SK-N-SH (cell line): ENCODE results near the gene SHROOM3.

Source experiments
- CTCF ChIP-seq: fragments of 200-600 bp; sonication (generic); IDR thresholded peaks from 2 replicates; pipeline ENCODE4 v1.6.1; 2017; ENCODE audit warnings: antibody characterized with exemption, mild to moderate bottlenecking, moderate library complexity
- EP300 ChIP-seq, 2 experiments: IDR thresholded peaks; 2 replicates each; pipeline versions ENCODE4 v1.4.0 to v1.6.1; 2012; ENCODE audit warnings: borderline replicate concordance in 1 of 2, low read depth in 1 of 2, low read length in 1 of 2
- FOSL2 ChIP-seq: IDR thresholded peaks from 2 replicates; pipeline ENCODE4 v1.4.0; 2012; ENCODE audit warnings: low read depth, mild to moderate bottlenecking, moderate library complexity, borderline replicate concordance
- JUND ChIP-seq: IDR thresholded peaks from 2 replicates; pipeline ENCODE4 v1.4.0; 2012
- MAX ChIP-seq: IDR thresholded peaks from 2 replicates; pipeline ENCODE4 v1.4.0; 2012; ENCODE audit warnings: low read depth
- POLR2AphosphoS5 ChIP-seq: IDR thresholded peaks from 2 replicates; pipeline ENCODE4 v1.6.1; 2012; ENCODE audit warnings: low read depth, low read length
- RAD21 ChIP-seq: IDR thresholded peaks from 2 replicates; pipeline ENCODE4 v1.6.1; 2012; ENCODE audit warnings: mild to moderate bottlenecking, low read length
- RCOR1 ChIP-seq: fragments of 150-350 bp; IDR thresholded peaks from 2 replicates; pipeline ENCODE4 v1.6.1; 2017; ENCODE audit warnings: antibody characterized with exemption, low read length
- RXRA ChIP-seq: IDR thresholded peaks from 2 replicates; pipeline ENCODE4 v1.4.0; 2012; ENCODE audit warnings: low read depth, mild to moderate bottlenecking, borderline replicate concordance
- SMC3 ChIP-seq: IDR thresholded peaks from 2 replicates; pipeline ENCODE4 v1.6.1; 2012; ENCODE audit warnings: low read depth, low read length, improper control_type of control experiment
- YY1 ChIP-seq: IDR thresholded peaks from 2 replicates; pipeline ENCODE4 v1.4.0; 2012; ENCODE audit warnings: low read depth, mild to moderate bottlenecking
- ZBTB33 ChIP-seq: IDR thresholded peaks from 2 replicates; pipeline ENCODE4 v1.4.0; 2012; ENCODE audit warnings: low read depth, borderline replicate concordance

- TF ChIP-seq CTCF (no peak), ZBTB33 (no peak), FOSL2 (no peak), EP300 (IDR thresholded peaks at IDR 0.05; ENCODE audit: borderline replicate concordance in 1 of 2, low read depth in 1 of 2, low read length in 1 of 2) (no peak), RAD21 (no peak), RCOR1 (no peak), YY1 (no peak), POLR2AphosphoS5 (no peak), RXRA (no peak), JUND (no peak), MAX (no peak), SMC3 (no peak)
Measured at GRCh38 chr4:76494871-76495590, 60.0 kb downstream of the SHROOM3 start.
